Erythroblast (primary cell): Measurements from ENCODE around the gene SLC9C2.
"Not testable (repeated sequence)": the region's sequence is repeated elsewhere in the genome, so short reads cannot be mapped to it uniquely, and the experiment has no call there.

Source experiments
- GATA1 ChIP-seq: IDR thresholded peaks from 2 replicates; pipeline ENCODE4 v1.6.1; 2011; ENCODE audit warnings: low read depth, mild to moderate bottlenecking, control low read depth, low read length, moderate library complexity
- POLR2A ChIP-seq: IDR thresholded peaks from 2 replicates; pipeline ENCODE4 v1.6.1; 2011; ENCODE audit warnings: mild to moderate bottlenecking, low read length

DNA sequence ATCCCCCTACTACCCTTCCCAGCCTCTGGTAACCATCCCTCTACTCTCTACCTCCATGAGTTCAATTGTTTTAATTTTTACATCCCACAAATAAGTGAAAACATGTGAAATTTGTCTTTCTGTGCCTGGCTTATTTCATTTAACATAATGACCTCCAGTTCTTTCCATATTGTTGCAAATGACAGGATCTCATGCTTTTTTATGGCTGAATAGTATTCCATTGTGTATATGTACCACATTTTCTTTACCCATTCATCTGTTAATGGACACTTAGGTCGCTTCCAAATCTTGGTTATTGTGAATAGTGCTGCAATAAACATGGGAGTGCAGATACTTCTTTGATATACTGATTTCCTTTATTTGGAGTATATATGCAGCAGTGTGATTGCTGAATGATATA is 39.0 kb downstream of the SLC9C2 start:
- not testable (repeated sequence) for TF ChIP-seq POLR2A, GATA1
